HEK293 (cell line): Measurements from ENCODE around the gene MAPKAP1.
"Not testable (repeated sequence)": the region's sequence is repeated elsewhere in the genome, so short reads cannot be mapped to it uniquely, and the experiment has no call there.

Experiments
- CTCF ChIP-seq: fragments of 450-650 bp; formaldehyde crosslinking; IDR thresholded peaks from 2 replicates; pipeline ENCODE4 v1.5.1; 2016; ENCODE audit warnings: missing biosample characterization, missing genetic modification characterization
- REPIN1 ChIP-seq: fragments of 450-650 bp; formaldehyde crosslinking; IDR thresholded peaks from 2 replicates; pipeline ENCODE4 v1.5.1; 2017; ENCODE audit warnings: missing biosample characterization, missing genetic modification characterization, low read depth
- YY1 ChIP-seq: fragments of 450-650 bp; formaldehyde crosslinking; IDR thresholded peaks from 2 replicates; pipeline ENCODE4 v1.5.1; 2018; ENCODE audit warnings: missing biosample characterization, missing genetic modification characterization
- ZBTB11 ChIP-seq: fragments of 450-650 bp; formaldehyde crosslinking; conservative IDR thresholded peaks from 2 replicates; pipeline ENCODE4 v1.5.1; 2016; ENCODE audit warnings: low read depth, missing biosample characterization, missing genetic modification characterization
- ZBTB7A ChIP-seq: fragments of 450-650 bp; formaldehyde crosslinking; IDR thresholded peaks from 2 replicates; pipeline ENCODE4 v1.5.1; 2016; ENCODE audit warnings: low read depth, missing biosample characterization, missing genetic modification characterization
- ZNF18 ChIP-seq: fragments of 450-650 bp; formaldehyde crosslinking; IDR thresholded peaks from 2 replicates; pipeline ENCODE4 v1.5.1; 2016; ENCODE audit warnings: missing biosample characterization, missing genetic modification characterization
- ZNF362 ChIP-seq: fragments of 450-650 bp; formaldehyde crosslinking; IDR thresholded peaks from 2 replicates; pipeline ENCODE4 v1.5.1; 2016; ENCODE audit warnings: missing biosample characterization, missing genetic modification characterization
- ZNF785 ChIP-seq: fragments of 450-650 bp; formaldehyde crosslinking; IDR thresholded peaks from 2 replicates; pipeline ENCODE4 v1.5.1; 2016; ENCODE audit warnings: missing biosample characterization, missing genetic modification characterization
- ZNF791 ChIP-seq: fragments of 450-650 bp; formaldehyde crosslinking; IDR thresholded peaks from 2 replicates; pipeline ENCODE4 v1.5.1; 2016; ENCODE audit warnings: missing biosample characterization, missing genetic modification characterization

GRCh38 chr9:125693492-125693891, 13.5 kb downstream of the MAPKAP1 start:
- not testable (repeated sequence) for TF ChIP-seq CTCF (tag by site-specific recombination); ZNF791 (tag by site-specific recombination); ZNF785; YY1 (tag by site-specific recombination); ZNF18 (tag by site-specific recombination); ZNF362 (tag by site-specific recombination); ZBTB7A; REPIN1; ZBTB11
